ENCODE results near the gene ZFYVE28. TPM values are rescaled to one million over a fixed set of nuclear protein-coding genes. Genes with fewer than 3 reads are reported as not detected.
"Not testable (repeated sequence)": the region's sequence is repeated elsewhere in the genome, so short reads cannot be mapped to it uniquely, and the experiment has no call there.

ZFYVE28 gene
- total RNA-seq, 2 experiments from 2014 or later = 14.8 to 17.2 TPM

GRCh38 chr4:2241410-2242353, 176.8 kb downstream of the ZFYVE28 start, which contains the start of the genes HAUS3 and POLN:
HAUS3 (minus strand) TSS chr4:2242121; CDS start chr4:2240946, 1,175 bp downstream.
POLN (minus strand) TSS chr4:2242121; CDS start chr4:2229231, 12,890 bp downstream.
- Mint-ChIP-seq H3K27ac (peak within 1 kb of the TSS; percentile 95), H3K4me3 (peak within 1 kb of the TSS; percentile 92), H3K36me3 (ENCODE audit: low read depth) (peaks cover 33% of the 10 kb centered on the region), H3K4me1 (peaks cover 59% of the 10 kb centered on the region), H3K27me3 (no peaks in the 10 kb centered on the region), H3K9me3 (no peaks in the 10 kb centered on the region)
- ChIA-PET POLR2A (interaction anchor here (0.7 to 1.9 kb wide), 3 partner anchors 20 to 261 kb away, joined by 3 to 5 read pairs (median 5); partner anchors contain the start of gene MXD4), CTCF (interaction anchor here (0.7 to 2.0 kb wide), 9 partner anchors 9 to 1114 kb away, joined by 3 to 10 read pairs (median 3); partner anchors contain the start of gene MXD4)
- peak; percentile 99 for DNase-seq

GRCh38 chr4:2241003-2241402, 177.4 kb downstream of the ZFYVE28 start:
- Mint-ChIP-seq H3K27me3 (no peaks in the 10 kb centered on the region), H3K9me3 (no peaks in the 10 kb centered on the region), H3K36me3 (ENCODE audit: low read depth) (peaks cover 35% of the 10 kb centered on the region), H3K27ac (peak overlapping the region; percentile 95), H3K4me1 (peaks cover 62% of the 10 kb centered on the region), H3K4me3 (peak overlapping the region; percentile 92)
- no peak for DNase-seq
- ChIA-PET POLR2A (interaction anchor here (0.7 to 1.9 kb wide), 3 partner anchors 21 to 262 kb away, joined by 3 to 5 read pairs (median 5); partner anchors contain the start of gene MXD4), CTCF (interaction anchor here (0.6 to 2.0 kb wide), 6 partner anchors 15 to 552 kb away, joined by 3 to 10 read pairs (median 5); partner anchors contain the start of gene SH3BP2)

GRCh38 chr4:2236944-2237666, 181.3 kb downstream of the ZFYVE28 start:
- H3K36me3 Mint-ChIP-seq (ENCODE audit: low read depth) = peaks cover 57% of the 10 kb centered on the region
- peaks cover 56% of the 10 kb centered on the region for H3K4me1 Mint-ChIP-seq
- no peaks in the 10 kb centered on the region for H3K27me3 Mint-ChIP-seq
- peak overlapping the region; percentile 9 for H3K27ac Mint-ChIP-seq
- CTCF ChIA-PET = interaction anchor here (0.7 to 1.7 kb wide), 6 partner anchors 11 to 612 kb away, joined by 3 to 5 read pairs (median 3); no protein-coding TSS in a partner anchor
- DNase-seq = no peak
- no peak overlapping the region for H3K4me3 Mint-ChIP-seq
- POLR2A ChIA-PET = interaction anchor here (0.5 to 1.3 kb wide), 2 partner anchors 25 to 161 kb away, joined by 3 to 5 read pairs; partner anchors contain the start of gene MXD4
- no peaks in the 10 kb centered on the region for H3K9me3 Mint-ChIP-seq

- H3K27me3 Mint-ChIP-seq = no peaks in the 10 kb centered on the region
- peaks cover 31% of the 10 kb centered on the region for H3K36me3 Mint-ChIP-seq (ENCODE audit: low read depth)
- H3K27ac Mint-ChIP-seq = no peak overlapping the region
- H3K9me3 Mint-ChIP-seq = no peaks in the 10 kb centered on the region
- ChIA-PET POLR2A (no interaction called here), CTCF (interaction anchor here (0.8 to 1.1 kb wide), 2 partner anchors 11 to 198 kb away, joined by 4 to 5 read pairs; no protein-coding TSS in a partner anchor)
- DNase-seq = no peak
- H3K4me3 Mint-ChIP-seq = no peak overlapping the region
- H3K4me1 Mint-ChIP-seq = peaks cover 20% of the 10 kb centered on the region
Observed at GRCh38 chr4:2231082-2231481, 187.4 kb downstream of the ZFYVE28 start.

- Mint-ChIP-seq H3K4me1 (peaks cover 4% of the 10 kb centered on the region), H3K27me3 (no peaks in the 10 kb centered on the region), H3K27ac (no peak overlapping the region), H3K9me3 (no peaks in the 10 kb centered on the region), H3K4me3 (no peak overlapping the region), H3K36me3 (ENCODE audit: low read depth) (peaks cover 19% of the 10 kb centered on the region)
- ChIA-PET CTCF (interaction anchor here (1.0 to 3.3 kb wide), 2 partner anchors 10 to 14 kb away, joined by 5 to 10 read pairs; no protein-coding TSS in a partner anchor), POLR2A (no interaction called here)
- no peak for DNase-seq
Observed at GRCh38 chr4:2226261-2226660, 192.2 kb downstream of the ZFYVE28 start.

- Mint-ChIP-seq H3K4me1 (peaks cover 10% of the 10 kb centered on the region), H3K27ac (no peak overlapping the region)
- POLR2A ChIA-PET = no interaction called here
Observed at GRCh38 chr4:2222838-2223237, 195.6 kb downstream of the ZFYVE28 start.

GRCh38 chr4:2221378-2221777, 197.1 kb downstream of the ZFYVE28 start:
- POLR2A ChIA-PET, DNase-seq, H3K4me3 Mint-ChIP-seq, H3K27me3 Mint-ChIP-seq, H3K9me3 Mint-ChIP-seq, H3K27ac Mint-ChIP-seq: not testable (repeated sequence)
- CTCF ChIA-PET = interaction anchor here (1.4 to 1.8 kb wide), 4 partner anchors 17 to 67 kb away, joined by 3 to 7 read pairs (median 4); no protein-coding TSS in a partner anchor
- Mint-ChIP-seq H3K36me3 (ENCODE audit: low read depth) (peaks cover 11% of the 10 kb centered on the region), H3K4me1 (peaks cover 10% of the 10 kb centered on the region)

More at GRCh38 chr4:2222838-2223237, 195.6 kb downstream of the ZFYVE28 start:
- H3K27me3 Mint-ChIP-seq = no peaks in the 10 kb centered on the region
- H3K4me3 Mint-ChIP-seq = no peak overlapping the region
- no peak for DNase-seq
- H3K9me3 Mint-ChIP-seq = no peaks in the 10 kb centered on the region
- CTCF ChIA-PET = interaction anchor here (0.6 to 1.8 kb wide), 4 partner anchors 16 to 219 kb away, joined by 3 to 5 read pairs (median 4); no protein-coding TSS in a partner anchor
- peaks cover 11% of the 10 kb centered on the region for H3K36me3 Mint-ChIP-seq (ENCODE audit: low read depth)

GRCh38 chr4:2220016-2220630, 198.3 kb downstream of the ZFYVE28 start:
- DNase-seq = peak; percentile 87
- Mint-ChIP-seq H3K4me1 (peaks cover 10% of the 10 kb centered on the region), H3K9me3 (no peaks in the 10 kb centered on the region), H3K27me3 (no peaks in the 10 kb centered on the region), H3K27ac (peak overlapping the region; percentile 10), H3K4me3 (no peak overlapping the region), H3K36me3 (ENCODE audit: low read depth) (peaks cover 6% of the 10 kb centered on the region)
- POLR2A ChIA-PET = no interaction called here
- CTCF ChIA-PET = interaction anchor here (0.6 to 2.4 kb wide), 32 partner anchors 8 to 670 kb away, joined by 3 to 22 read pairs (median 4); partner anchors contain the start of genes CFAP99 and RNF4

Other genes starting within 250 kb of the ZFYVE28 start
- gene HAUS3, start 176.5 kb downstream of the ZFYVE28 start, total RNA-seq = 10 to 100 TPM; 25.3 to 26.4 TPM
- gene POLN, start 176.5 kb downstream of the ZFYVE28 start, total RNA-seq = 1 to 10 TPM; 3.3 to 3.8 TPM
- gene MXD4, start 156.5 kb downstream of the ZFYVE28 start, total RNA-seq = 10 to 100 TPM; 22.8 to 24.6 TPM
- not detected for gene CFAP99, start 310 bp upstream of the ZFYVE28 start, total RNA-seq
- 100 to 1,000 TPM in 1 of 2 experiments, 10 to 100 TPM in 1; 96.2 to 102 TPM for gene RNF4, start 50.5 kb upstream of the ZFYVE28 start, total RNA-seq
- gene FAM193A, start 118.0 kb upstream of the ZFYVE28 start, total RNA-seq = 10 to 100 TPM; 33.2 to 35.5 TPM

Measured in activated CD4-positive, alpha-beta T cell treated with anti-CD3 and anti-CD28 coated beads, Interleukin-2, amount 10 ng/mL, durations not matched to agents 7 days and 5 days (primary cell).